HepG2 (cell line): ENCODE results near the gene POC1A. TPM values are rescaled to one million over a fixed set of nuclear protein-coding genes. Genes with fewer than 3 reads are reported as not detected.

ENCODE experiments used
- CTCF ChIP-seq: sonication (generic); formaldehyde crosslinking; IDR thresholded peaks from 2 replicates; pipeline ENCODE4 v1.5.0; 2020; ENCODE audit warnings: mild to moderate bottlenecking, missing genetic modification reagents, moderate library complexity
- GATA4 ChIP-seq: sonication (generic); IDR thresholded peaks from 2 replicates; pipeline ENCODE4 v1.6.1; 2016; ENCODE audit warnings: antibody characterized with exemption, low read depth, borderline replicate concordance
- HMGA1 ChIP-seq: sonication (generic); formaldehyde crosslinking; conservative IDR thresholded peaks from 2 replicates; pipeline ENCODE4 v1.4.0; 2020; ENCODE audit warnings: missing genetic modification reagents
- HOXA5 ChIP-seq: sonication (generic); formaldehyde crosslinking; IDR thresholded peaks from 2 replicates; pipeline ENCODE4 v1.4.0; 2020; ENCODE audit warnings: missing genetic modification reagents
- KDM1A ChIP-seq: IDR thresholded peaks from 2 replicates; pipeline ENCODE4 v1.6.1; 2016; ENCODE audit warnings: missing compliant biosample characterization
- MXD1 ChIP-seq: sonication (generic); formaldehyde crosslinking; IDR thresholded peaks from 2 replicates; pipeline ENCODE4 v1.4.0; 2020; ENCODE audit warnings: mild to moderate bottlenecking, missing genetic modification reagents
- NCOA1 ChIP-seq: sonication (generic); formaldehyde crosslinking; IDR thresholded peaks from 2 replicates; pipeline ENCODE4 v1.9.0; 2021; ENCODE audit warnings: missing genetic modification reagents
- NR1H2 ChIP-seq: sonication (generic); formaldehyde crosslinking; IDR thresholded peaks from 2 replicates; pipeline ENCODE4 v1.8.1; 2022; ENCODE audit warnings: low read depth, missing genetic modification reagents, borderline replicate concordance
- NR2F6 ChIP-seq, 2 experiments: IDR thresholded peaks; 2 replicates each; pipeline ENCODE4 v1.6.1; 2016; ENCODE audit warnings: antibody characterized with exemption in 1 of 2, mild to moderate bottlenecking in 1 of 2
- PAF1 ChIP-seq: IDR thresholded peaks from 2 replicates; pipeline ENCODE4 v1.6.1; 2016; ENCODE audit warnings: missing genetic modification reagents, missing compliant biosample characterization
- SATB2 ChIP-seq: sonication (generic); formaldehyde crosslinking; IDR thresholded peaks from 2 replicates; pipeline ENCODE4 v1.5.0; 2020; ENCODE audit warnings: missing genetic modification reagents
- SETDB1 ChIP-seq: sonication (generic); formaldehyde crosslinking; IDR thresholded peaks from 2 replicates; pipeline ENCODE4 v1.5.1; 2020; ENCODE audit warnings: missing genetic modification reagents, mild to moderate bottlenecking, borderline replicate concordance
- SIN3B ChIP-seq: fragments of 150-350 bp; IDR thresholded peaks from 2 replicates; pipeline ENCODE4 v1.6.1; 2014; ENCODE audit warnings: low read length
- SMAD1 ChIP-seq: sonication (generic); formaldehyde crosslinking; IDR thresholded peaks from 2 replicates; pipeline ENCODE4 v1.4.0; 2020; ENCODE audit warnings: missing genetic modification reagents, low read depth, mild to moderate bottlenecking, borderline replicate concordance
- SOX5 ChIP-seq: IDR thresholded peaks from 2 replicates; pipeline ENCODE4 v1.6.1; 2016; ENCODE audit warnings: borderline replicate concordance
- SP4 ChIP-seq: sonication (generic); formaldehyde crosslinking; IDR thresholded peaks from 2 replicates; pipeline ENCODE4 v1.8.1; 2023; ENCODE audit warnings: mild to moderate bottlenecking, missing genetic modification reagents
- SRSF4 ChIP-seq: fragments of 200-400 bp; formaldehyde crosslinking; IDR thresholded peaks from one replicate; pipeline ENCODE4 v1.6.1; 2018; ENCODE audit warnings: mild to moderate bottlenecking, low read depth, low read length, moderate library complexity; ENCODE audit not compliant: poor library complexity, severe bottlenecking
- STAG1 ChIP-seq: sonication (generic); formaldehyde crosslinking; IDR thresholded peaks from 2 replicates; pipeline ENCODE4 v1.4.0; 2020; ENCODE audit warnings: missing genetic modification reagents
- ZFP36 ChIP-seq: fragments of 150-350 bp; IDR thresholded peaks from 2 replicates; pipeline ENCODE4 v1.6.1; 2018; ENCODE audit warnings: borderline replicate concordance, low read length, low read depth; ENCODE audit not compliant: partially characterized antibody
- ZFP91 ChIP-seq: sonication (generic); formaldehyde crosslinking; IDR thresholded peaks from 2 replicates; pipeline ENCODE4 v1.9.0; 2022; ENCODE audit warnings: missing genetic modification reagents, mild to moderate bottlenecking, borderline replicate concordance
- ZMAT5 ChIP-seq: sonication (generic); formaldehyde crosslinking; IDR thresholded peaks from 2 replicates; pipeline ENCODE4 v1.5.0; 2020; ENCODE audit warnings: mild to moderate bottlenecking, low read depth, missing genetic modification reagents, borderline replicate concordance
- ZNF10 ChIP-seq: sonication (generic); formaldehyde crosslinking; IDR thresholded peaks from 2 replicates; pipeline ENCODE4 v1.4.0; 2020; ENCODE audit warnings: mild to moderate bottlenecking, low read depth, missing genetic modification reagents, borderline replicate concordance
- ZNF276 ChIP-seq: sonication (generic); formaldehyde crosslinking; IDR thresholded peaks from 2 replicates; pipeline ENCODE4 v1.4.0; 2020; ENCODE audit warnings: mild to moderate bottlenecking, low read depth, missing genetic modification reagents
- ZNF589 ChIP-seq: sonication (generic); formaldehyde crosslinking; conservative IDR thresholded peaks from 2 replicates; pipeline ENCODE4 v1.8.0; 2022; ENCODE audit warnings: mild to moderate bottlenecking, moderate library complexity, missing genetic modification reagents
- ZNF761 ChIP-seq: sonication (generic); formaldehyde crosslinking; conservative IDR thresholded peaks from 2 replicates; pipeline ENCODE4 v1.4.0; 2020; ENCODE audit warnings: mild to moderate bottlenecking, missing genetic modification reagents
- polyA plus RNA-seq, 8 experiments: library from polyadenylated mRNA; depleted of rRNA in 3 of 8; stranded (reverse) in 7 of 8; unstranded in 1 of 8; fragments of >200 nt; fragmentation: Illumina TruSeq in 4 of 8; extraction: Trizol in 4 of 8; gene quantifications; 2 replicates each; pipeline versions ENCODE4 v1.2.1 to v1.2.3, GENCODE V29; 2011 to 2016; ENCODE audit warnings: low read depth in 4 of 8, missing spikeins in 1 of 8, mixed read lengths in 1 of 8; ENCODE audit not compliant: insufficient read depth in 1 of 8
- total RNA-seq, 5 experiments: library from RNA; depleted of rRNA; stranded (reverse); fragments of >200 nt; fragmentation: Illumina TruSeq; extraction: Trizol; gene quantifications; 2 replicates each; pipeline ENCODE4 v1.2.3, GENCODE V29; 2016; ENCODE audit warnings: low read depth in 1 of 5

Gene POC1A
- total and polyA plus RNA-seq, 2 of the 13 experiments (the other 11 are each of a cell fraction or from before 2014, with no cell fraction given): 14.6 to 20.0 TPM

GRCh38 chr3:52123106-52123725 is 31.0 kb downstream of the POC1A start (continued):
- TF ChIP-seq CTCF (peak; percentile 100), ZMAT5 (CRISPR knock-in tag) (no peak), ZNF10 (CRISPR knock-in tag) (no peak), KDM1A (CRISPR knock-in tag) (no peak), ZNF276 (CRISPR knock-in tag) (no peak), STAG1 (peak; percentile 96), PAF1 (CRISPR knock-in tag) (no peak), SMAD1 (CRISPR knock-in tag) (no peak; the same call in 1 of the 2 replicates), SATB2 (CRISPR knock-in tag) (no peak), ZFP91 (CRISPR knock-in tag) (peak; percentile 73), SETDB1 (CRISPR knock-in tag) (no peak), HMGA1 (CRISPR knock-in tag) (no peak), ZFP36 (peak; percentile 15), GATA4 (no peak), NR2F6 (IDR thresholded peaks at IDR 0.05) (no peak), NR2F6 (CRISPR knock-in tag; IDR thresholded peaks at IDR 0.05) (peak; percentile 48; the same call in 1 of the 2 replicates), ZNF589 (CRISPR knock-in tag) (no peak), ZNF761 (CRISPR knock-in tag) (no peak), NCOA1 (CRISPR knock-in tag) (no peak), SRSF4 (no peak), HOXA5 (CRISPR knock-in tag) (no peak), SOX5 (CRISPR knock-in tag) (0 out of 2 replicates have a peak, but pooled peaks have one; percentile 29), SIN3B (no peak), NR1H2 (CRISPR knock-in tag) (no peak), MXD1 (CRISPR knock-in tag) (no peak), SP4 (CRISPR knock-in tag) (no peak)
